ENCODE data around the gene POLR3H.
"Not testable (repeated sequence)": the region's sequence is repeated elsewhere in the genome, so short reads cannot be mapped to it uniquely, and the experiment has no call there.

POLR3H gene

GRCh38 chr22:41564563-41564962 lies 20.3 kb upstream of the POLR3H start:
- DNase-seq (ENCODE audit: low read depth in 2 of 2): no peak

DNA sequence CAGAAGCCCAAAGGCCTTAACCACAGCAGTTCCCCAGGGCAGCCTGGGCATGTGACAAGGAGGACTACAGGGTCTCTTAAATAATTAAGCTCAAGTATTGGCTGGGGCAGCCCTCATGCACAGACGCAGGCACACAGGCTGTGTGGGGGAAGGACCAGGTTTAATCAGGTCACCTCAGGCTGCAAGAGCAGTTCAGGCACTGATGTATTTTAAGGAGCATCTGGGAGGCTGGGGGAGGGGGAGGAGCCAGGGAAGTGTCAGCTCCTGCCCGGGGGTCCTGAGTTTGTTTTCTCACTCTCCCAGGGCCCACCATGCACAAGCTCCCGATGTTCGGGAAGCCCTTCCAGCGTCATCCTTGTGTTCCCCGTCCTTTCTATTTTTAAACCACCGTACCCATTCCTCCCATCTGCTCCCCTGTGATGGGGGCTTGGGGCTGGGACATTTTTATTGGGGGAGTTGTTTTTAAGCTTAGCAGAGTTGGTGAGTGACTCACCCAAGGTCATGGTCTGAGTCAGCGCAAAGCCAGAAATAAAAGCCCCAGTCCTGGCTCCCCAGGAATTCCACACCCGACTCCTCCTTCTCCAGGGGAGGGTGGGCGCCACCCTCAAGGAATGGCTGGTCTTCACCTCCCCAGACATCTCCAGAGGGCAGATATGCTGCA lies 18.9 kb upstream of the POLR3H start:
- no peak for DNase-seq (ENCODE audit: low read depth in 2 of 2)

GRCh38 chr22:41562461-41562860 lies 18.2 kb upstream of the POLR3H start:
- no peak for DNase-seq (ENCODE audit: low read depth in 2 of 2)

GRCh38 chr22:41561788-41562187 lies 17.5 kb upstream of the POLR3H start:
- DNase-seq (ENCODE audit: low read depth in 2 of 2): no peak

DNA sequence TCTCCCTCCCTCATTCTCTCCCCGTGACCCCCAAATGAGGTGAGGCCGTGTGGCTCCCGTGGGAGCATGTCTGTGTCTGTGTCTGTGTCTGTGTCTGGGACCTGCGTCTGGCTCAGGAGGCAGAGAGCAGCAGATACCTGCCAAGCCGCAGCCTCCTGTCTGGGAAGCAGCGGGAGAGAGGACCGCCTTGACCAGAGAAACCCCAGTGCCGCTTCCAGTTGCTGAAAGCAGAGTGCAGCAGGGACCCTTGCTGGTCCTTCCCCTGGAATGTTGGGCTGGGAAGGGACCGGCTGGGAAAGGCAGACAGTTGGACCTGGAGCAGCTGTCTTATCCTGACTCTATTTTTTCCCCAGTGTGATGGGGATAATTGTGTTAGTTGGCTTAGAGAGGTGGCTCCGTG lies 17.1 kb upstream of the POLR3H start:
- no peak for DNase-seq (ENCODE audit: low read depth in 2 of 2)

DNA sequence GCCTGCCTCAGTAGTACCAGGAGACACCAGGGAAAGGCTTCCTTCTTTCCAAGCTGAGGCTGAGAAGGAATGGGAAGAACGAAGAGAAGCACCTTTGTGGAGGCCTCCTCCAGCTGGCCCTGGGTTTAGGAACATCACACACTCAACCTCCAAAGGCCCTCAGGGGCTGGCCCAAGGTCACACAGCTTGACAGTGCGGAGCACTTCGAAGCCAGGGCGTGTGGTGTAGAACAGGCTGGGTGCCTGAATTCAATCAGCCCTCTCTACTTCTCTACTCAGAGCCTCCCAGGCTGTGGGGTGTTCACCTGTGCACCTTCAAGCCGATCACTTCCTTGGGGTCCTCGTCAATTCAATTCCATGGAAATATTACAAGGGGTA lies 15.8 kb upstream of the POLR3H start:
- no peak for DNase-seq (ENCODE audit: low read depth in 2 of 2)

DNA sequence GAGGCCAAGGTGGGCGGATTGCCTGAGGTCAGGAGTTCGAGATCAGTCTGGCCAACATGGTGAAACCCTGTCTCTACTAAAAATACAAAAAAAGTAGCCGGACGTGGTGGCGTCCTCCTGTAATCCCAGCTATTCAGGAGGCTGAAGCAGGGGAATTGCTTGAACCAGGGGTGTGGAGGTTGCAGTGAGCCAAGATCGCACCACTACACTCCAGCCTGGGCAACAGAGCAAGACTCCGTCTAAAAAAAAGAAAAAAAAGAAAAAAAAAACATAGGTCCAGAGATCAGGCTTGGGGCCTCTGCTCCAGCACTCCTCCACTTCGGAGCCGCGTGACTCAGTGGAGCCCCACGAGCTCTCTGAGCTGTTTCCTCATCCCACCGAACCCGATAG lies 14.0 kb upstream of the POLR3H start:
- DNase-seq (ENCODE audit: low read depth in 2 of 2): not testable (repeated sequence)

DNA sequence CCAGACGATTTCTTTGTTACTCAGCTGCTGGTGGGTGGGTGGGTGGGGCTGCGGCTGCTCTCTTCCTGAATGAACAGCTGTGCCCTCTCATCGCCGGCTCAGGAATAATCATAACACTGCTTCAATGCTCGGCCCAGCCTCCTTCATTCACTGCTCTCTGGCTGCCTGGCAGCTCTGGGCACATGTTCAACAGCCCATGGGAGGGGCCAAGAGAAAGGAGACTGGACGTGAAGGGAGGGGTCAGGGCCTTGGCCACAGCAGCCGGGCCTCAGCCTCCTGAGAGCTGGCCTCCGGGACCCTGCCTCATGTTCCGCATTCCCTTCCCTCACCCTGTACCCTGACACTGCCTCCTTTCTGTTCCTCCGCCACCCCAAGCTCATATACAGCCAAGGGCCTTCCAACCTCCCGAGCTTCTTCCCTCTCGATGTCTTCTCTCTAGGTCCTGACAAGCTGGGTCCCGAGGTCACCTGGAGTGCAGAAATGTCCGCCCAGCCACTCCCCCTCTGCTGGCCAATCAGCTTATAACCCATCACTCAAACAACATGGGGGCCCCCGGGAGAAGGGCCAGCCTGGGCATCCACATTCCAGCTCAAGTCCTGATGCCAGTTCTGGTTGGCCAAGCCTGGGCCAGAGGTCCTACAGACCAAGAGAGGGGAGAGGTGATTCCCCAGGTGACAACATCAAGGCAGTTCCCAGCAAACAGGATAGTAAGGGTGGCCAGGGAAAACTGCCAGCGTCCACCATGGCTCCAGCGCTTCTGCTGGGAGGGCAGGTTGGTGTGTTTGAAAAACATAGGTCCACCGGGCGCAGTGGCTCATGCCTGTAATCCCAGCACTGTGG lies 13.4 kb upstream of the POLR3H start:
- DNase-seq (ENCODE audit: low read depth in 2 of 2): no peak

DNA sequence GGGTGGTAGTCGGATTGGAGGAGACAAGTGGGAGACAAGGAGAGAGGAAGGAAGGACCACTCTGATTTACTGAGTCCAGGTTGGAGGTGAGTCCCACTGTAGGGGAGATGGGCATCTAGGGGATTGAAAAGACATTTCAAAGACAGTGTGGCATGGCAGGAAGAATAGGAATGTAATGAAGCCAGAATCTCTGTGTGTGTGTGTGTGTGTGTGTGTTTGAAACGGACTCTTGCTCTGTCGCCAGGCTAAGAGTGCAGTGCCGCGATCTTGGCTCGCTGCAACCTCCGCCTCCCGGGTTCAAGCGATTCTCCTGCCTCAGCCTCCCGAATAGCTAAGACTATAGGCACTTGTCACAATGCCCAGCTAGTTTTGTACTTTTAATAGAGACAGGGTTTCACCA lies 12.3 kb upstream of the POLR3H start:
- no peak for DNase-seq (ENCODE audit: low read depth in 2 of 2)

- DNase-seq (ENCODE audit: low read depth in 2 of 2): no peak
These were observed 11.2 kb upstream of the POLR3H start for GRCh38 chr22:41555325-41555982.

GRCh38 chr22:41551877-41552582 lies 7.8 kb upstream of the POLR3H start:
- no peak for DNase-seq (ENCODE audit: low read depth in 2 of 2)

- DNase-seq (ENCODE audit: low read depth in 2 of 2): no peak
These were observed 6.8 kb upstream of the POLR3H start for GRCh38 chr22:41550952-41551491.

- no peak for DNase-seq (ENCODE audit: low read depth in 2 of 2)
These were observed 4.6 kb upstream of the POLR3H start for GRCh38 chr22:41548830-41549211.

GRCh38 chr22:41544671-41545476 lies 604 bp upstream of the POLR3H start:
- DNase-seq (ENCODE audit: low read depth in 2 of 2): no peak

DNA sequence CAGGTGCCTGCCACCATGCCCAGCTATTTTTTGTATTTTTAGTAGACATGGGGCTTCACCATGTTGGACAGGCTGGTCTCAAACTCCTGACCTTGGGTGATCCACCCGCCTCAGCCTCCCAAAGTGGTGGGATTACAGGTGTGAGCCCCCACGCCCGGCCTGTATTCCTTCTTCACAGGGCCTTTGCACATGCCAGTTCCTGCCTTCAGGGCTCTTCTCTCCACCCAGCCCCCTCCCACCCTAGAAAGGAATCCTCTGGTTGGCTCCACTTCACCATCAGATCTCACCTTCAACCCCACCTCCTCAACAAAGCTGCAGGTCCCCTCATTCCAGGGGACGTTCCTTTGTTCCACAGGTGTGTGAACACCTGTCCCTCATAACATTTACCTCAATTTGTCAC lies 2.0 kb downstream of the POLR3H start:
- no peak for DNase-seq (ENCODE audit: low read depth in 2 of 2)

DNA sequence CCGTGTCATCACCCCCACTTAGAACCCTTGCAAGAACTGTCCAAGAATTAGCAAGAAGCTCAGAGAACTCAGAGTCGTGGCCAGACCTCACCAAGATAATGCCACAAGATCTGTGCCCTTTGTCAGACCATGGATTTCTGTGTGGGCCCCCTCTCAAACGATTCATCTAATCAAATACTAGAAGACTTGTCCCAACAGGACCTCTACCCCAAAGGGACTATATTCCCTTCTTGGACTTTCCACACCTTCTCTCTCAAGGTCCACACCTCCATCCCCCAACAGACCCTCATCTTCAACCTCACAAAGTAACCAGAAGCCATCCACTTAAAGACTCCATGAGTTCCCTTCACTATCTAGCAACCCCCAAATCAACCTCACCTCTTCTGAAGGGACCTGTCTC lies 2.8 kb downstream of the POLR3H start:
- DNase-seq (ENCODE audit: low read depth in 2 of 2): no peak

DNA sequence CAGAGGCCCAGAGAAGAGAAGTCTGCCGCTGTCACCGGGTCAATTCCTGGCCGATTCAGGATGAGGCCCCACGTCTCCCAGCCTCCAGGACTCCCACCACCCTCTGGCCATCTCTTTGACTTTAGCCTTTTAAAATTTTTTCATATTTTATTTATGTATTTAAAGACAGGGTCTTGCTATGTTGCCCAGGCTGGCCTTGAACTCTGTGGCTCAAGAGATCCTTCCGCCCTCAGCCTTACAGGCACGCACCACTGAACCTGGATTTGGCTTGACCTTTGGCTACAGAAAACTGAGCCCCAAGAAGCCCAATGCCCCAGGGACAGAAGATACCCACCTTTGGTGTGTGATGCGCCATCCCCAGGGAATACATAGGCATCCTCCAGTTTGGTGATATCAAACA lies 3.9 kb downstream of the POLR3H start:
- no peak for DNase-seq (ENCODE audit: low read depth in 2 of 2)

DNA sequence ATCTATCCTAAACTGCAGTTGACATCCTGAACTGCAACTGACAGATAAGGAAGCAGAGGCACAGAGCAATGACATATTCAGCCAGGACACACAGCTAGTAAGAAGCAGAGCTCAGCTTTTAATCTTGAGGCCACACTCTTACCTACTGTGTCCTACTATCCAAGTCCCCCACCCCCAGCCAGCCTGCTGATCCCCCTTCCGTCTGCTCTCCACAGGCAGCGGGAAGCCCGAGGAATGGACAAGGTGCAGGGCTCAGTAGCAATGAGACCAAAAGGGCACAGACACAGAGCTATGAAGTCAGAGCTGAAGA lies 4.3 kb downstream of the POLR3H start:
- DNase-seq (ENCODE audit: low read depth in 2 of 2): no peak

DNA sequence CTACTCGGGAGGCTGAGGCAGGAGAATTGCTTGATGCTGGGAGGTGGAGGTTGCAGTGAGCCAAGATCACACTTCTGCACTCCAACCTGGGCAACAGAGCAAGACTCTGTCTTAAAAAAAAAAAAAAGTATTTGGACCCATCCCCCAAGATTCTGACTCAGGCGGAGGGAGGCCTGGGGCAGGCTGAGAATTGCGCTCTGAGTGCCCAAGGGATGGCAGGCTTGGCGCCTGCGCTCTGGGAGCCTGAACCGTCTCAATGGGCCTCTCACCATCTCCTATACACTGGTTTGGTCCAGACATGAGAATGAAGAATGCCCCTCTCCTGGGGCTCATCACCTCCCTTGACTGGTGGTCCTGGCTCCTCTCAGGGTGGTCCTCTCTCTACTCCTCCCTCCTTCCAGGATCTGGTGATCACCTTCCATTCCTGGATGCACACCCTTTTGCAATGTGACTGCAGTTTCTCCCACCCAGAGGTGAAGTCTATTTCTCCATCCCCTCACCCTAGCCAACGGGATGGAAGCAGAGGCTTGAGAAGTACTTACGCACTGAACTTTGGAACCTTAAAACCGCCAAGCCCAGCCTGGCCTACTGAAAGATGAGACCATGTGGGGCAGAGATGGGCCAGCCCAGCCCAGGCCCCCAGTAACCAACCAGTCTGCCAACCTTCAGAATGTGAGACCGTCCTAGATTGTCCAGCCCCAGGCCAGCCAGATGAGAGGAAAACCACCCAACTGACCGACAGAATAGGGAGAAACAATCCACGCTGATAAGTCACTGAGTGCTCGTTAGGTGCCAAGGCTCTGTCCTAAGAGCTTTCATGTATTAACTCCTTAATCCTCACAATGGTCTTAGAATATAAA lies 4.9 kb downstream of the POLR3H start:
- no peak for DNase-seq (ENCODE audit: low read depth in 2 of 2)

GRCh38 chr22:41538583-41538982 lies 5.7 kb downstream of the POLR3H start:
- no peak for DNase-seq (ENCODE audit: low read depth in 2 of 2)

Measured in stimulated activated CD8-positive, alpha-beta memory T cell treated with anti-CD3 and anti-CD28 coated beads, Interleukin-7, amount 100 ng/mL, for 4 hours (primary cell).